SJSA1 (cell line): ENCODE data around the gene EBF3. TPM values are rescaled to one million over a fixed set of nuclear protein-coding genes. Genes with fewer than 3 reads are reported as not detected.

Source experiments
- DNase-seq, 2 experiments: peaks; one replicate each; pipeline ENCODE4 v3.0.0-alpha.2; 2015 to 2020; ENCODE audit warnings: low spot score in 2 of 2, low read depth in 1 of 2
- H3K27ac ChIP-seq: fragments of 250-450 bp; sonication (Bioruptor Pico); 2 replicates; pipeline ENCODE4 v1.5.1; 2020; ENCODE audit warnings: mild to moderate bottlenecking, moderate library complexity
- H3K27me3 ChIP-seq: fragments of 250-450 bp; sonication (Bioruptor Pico); replicated peaks from 2 replicates; pipeline ENCODE4 v1.5.1; 2020; ENCODE audit warnings: mild to moderate bottlenecking, moderate library complexity
- H3K36me3 ChIP-seq: fragments of 250-450 bp; sonication (Bioruptor Pico); 2 replicates; pipeline ENCODE4 v1.5.1; 2020; ENCODE audit warnings: mild to moderate bottlenecking
- H3K4me1 ChIP-seq: fragments of 250-450 bp; sonication (Bioruptor Pico); replicated peaks from 2 replicates; pipeline ENCODE4 v1.6.1; 2021; ENCODE audit warnings: mild to moderate bottlenecking
- H3K4me3 ChIP-seq: fragments of 250-450 bp; sonication (Bioruptor Pico); 2 replicates; pipeline ENCODE4 v1.5.1; 2020; ENCODE audit warnings: mild to moderate bottlenecking
- H3K9me3 ChIP-seq: fragments of 250-450 bp; sonication (Bioruptor Pico); replicated peaks from 2 replicates; pipeline ENCODE4 v1.5.1; 2020; ENCODE audit warnings: mild to moderate bottlenecking
- total RNA-seq: library from RNA; depleted of rRNA; stranded (reverse); fragments of >200 nt; shearing (Covaris generic); gene quantifications from 2 replicates; pipeline ENCODE4 v1.2.3, GENCODE V29; 2014

EBF3 gene
- total RNA-seq, 1 experiment from 2014 or later: not detected

- Histone ChIP-seq H3K4me1 (no peaks in the 10 kb centered on the region), H3K4me3 (no peak overlapping the region), H3K36me3 (no peaks in the 10 kb centered on the region), H3K27me3 (no peaks in the 10 kb centered on the region), H3K9me3 (no peaks in the 10 kb centered on the region), H3K27ac (no peak overlapping the region)
- DNase-seq: no peak
Observed at GRCh38 chr10:129951101-129951969, 12.7 kb downstream of the EBF3 start.

- H3K27ac ChIP-seq: no peak overlapping the region
- H3K4me1 ChIP-seq: no peaks in the 10 kb centered on the region
Observed at GRCh38 chr10:129950676-129951075, 13.4 kb downstream of the EBF3 start.

DNA sequence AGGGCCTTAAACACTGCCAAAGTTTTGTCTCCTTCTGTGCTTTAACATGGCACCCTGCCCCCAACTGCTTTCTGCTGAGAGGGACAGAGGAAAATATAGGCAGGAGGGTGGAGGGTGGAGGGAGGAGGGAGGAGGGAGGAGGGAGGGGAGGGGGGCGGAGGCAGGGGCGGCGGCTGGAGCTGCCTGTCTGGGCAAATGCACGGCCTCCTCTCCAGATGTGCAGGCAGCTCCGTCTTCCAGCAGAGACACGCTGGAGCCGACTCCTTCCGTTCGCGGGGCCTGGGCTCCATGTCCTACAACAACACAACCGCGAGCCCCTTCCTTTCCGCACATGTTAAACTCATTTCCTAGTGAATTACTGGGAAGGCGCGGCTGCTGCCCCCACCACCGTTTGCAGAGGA lies 14.2 kb downstream of the EBF3 start:
- Histone ChIP-seq H3K27me3 (no peaks in the 10 kb centered on the region), H3K36me3 (no peaks in the 10 kb centered on the region), H3K27ac (no peak overlapping the region), H3K9me3 (no peaks in the 10 kb centered on the region), H3K4me3 (no peak overlapping the region), H3K4me1 (no peaks in the 10 kb centered on the region)
- no peak for DNase-seq

More at GRCh38 chr10:129950676-129951075, 13.4 kb downstream of the EBF3 start:
- Histone ChIP-seq H3K9me3 (no peaks in the 10 kb centered on the region), H3K36me3 (no peaks in the 10 kb centered on the region), H3K4me3 (no peak overlapping the region), H3K27me3 (no peaks in the 10 kb centered on the region)
- no peak for DNase-seq

GRCh38 chr10:129949411-129949810 lies 14.7 kb downstream of the EBF3 start:
- Histone ChIP-seq H3K9me3 (no peaks in the 10 kb centered on the region), H3K4me3 (no peak overlapping the region), H3K27me3 (no peaks in the 10 kb centered on the region), H3K4me1 (no peaks in the 10 kb centered on the region), H3K27ac (no peak overlapping the region), H3K36me3 (no peaks in the 10 kb centered on the region)
- DNase-seq: no peak

DNA sequence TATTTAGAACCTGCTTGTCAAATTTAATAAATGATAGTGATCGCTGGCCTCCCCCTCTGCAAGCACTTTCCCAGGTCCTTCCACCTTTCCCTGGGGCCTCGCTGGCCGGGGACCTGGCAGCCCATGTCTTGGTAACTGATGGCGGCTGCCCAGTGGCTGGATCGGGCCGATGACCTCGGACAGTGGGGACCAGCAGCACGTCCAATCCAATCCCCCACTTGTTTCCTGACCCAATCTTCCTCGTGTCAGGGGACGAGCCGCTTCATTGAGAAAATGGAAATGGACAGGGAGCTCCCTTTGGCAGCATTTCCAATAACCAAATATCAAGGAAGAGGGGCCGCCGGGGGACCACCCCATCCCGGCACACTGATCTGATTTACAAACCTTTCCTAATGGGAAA lies 17.2 kb downstream of the EBF3 start:
- Histone ChIP-seq H3K36me3 (no peaks in the 10 kb centered on the region), H3K27me3 (no peaks in the 10 kb centered on the region), H3K4me3 (no peak overlapping the region), H3K27ac (no peak overlapping the region), H3K9me3 (no peaks in the 10 kb centered on the region), H3K4me1 (no peaks in the 10 kb centered on the region)
- no peak for DNase-seq

- Histone ChIP-seq H3K4me1 (no peaks in the 10 kb centered on the region), H3K4me3 (no peak overlapping the region), H3K27me3 (no peaks in the 10 kb centered on the region), H3K27ac (no peak overlapping the region), H3K36me3 (no peaks in the 10 kb centered on the region), H3K9me3 (no peaks in the 10 kb centered on the region)
- no peak for DNase-seq
Observed at GRCh38 chr10:129945941-129946760, 17.9 kb downstream of the EBF3 start.

- H3K27me3 ChIP-seq: no peaks in the 10 kb centered on the region
- no peaks in the 10 kb centered on the region; the same call in 1 of the 2 replicates for H3K9me3 ChIP-seq
- no peaks in the 10 kb centered on the region for H3K4me1 ChIP-seq
- no peaks in the 10 kb centered on the region for H3K36me3 ChIP-seq
- DNase-seq: no peak
- H3K4me3 ChIP-seq: no peak overlapping the region
- H3K27ac ChIP-seq: no peak overlapping the region
Observed at GRCh38 chr10:129945526-129945925, 18.5 kb downstream of the EBF3 start.

- H3K9me3 ChIP-seq: no peaks in the 10 kb centered on the region; the same call in 1 of the 2 replicates
- H3K27me3 ChIP-seq: no peaks in the 10 kb centered on the region
- no peak overlapping the region for H3K4me3 ChIP-seq
- no peaks in the 10 kb centered on the region for H3K4me1 ChIP-seq
- DNase-seq: no peak
- H3K36me3 ChIP-seq: no peaks in the 10 kb centered on the region
- no peak overlapping the region for H3K27ac ChIP-seq
Observed at GRCh38 chr10:129945064-129945463, 19.0 kb downstream of the EBF3 start.

DNA sequence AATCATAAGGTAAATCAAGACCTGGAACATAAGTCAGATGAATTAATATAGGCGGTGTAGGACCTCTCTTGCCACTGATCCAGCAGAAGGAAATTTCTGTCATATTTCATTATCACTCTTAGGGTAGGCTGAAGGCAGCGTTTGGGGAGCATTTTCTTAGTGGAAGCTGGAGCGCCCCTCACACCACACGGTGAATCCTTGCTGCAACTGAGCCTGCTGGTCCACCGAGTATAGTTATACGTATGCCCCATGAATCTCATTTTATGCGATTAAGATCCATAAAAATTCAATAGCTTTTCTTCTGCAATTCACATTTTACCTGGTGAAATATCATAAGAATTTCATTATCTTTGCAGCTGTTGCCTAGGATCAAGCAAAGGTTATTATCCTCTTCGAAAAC lies 19.6 kb downstream of the EBF3 start:
- H3K27ac ChIP-seq: no peak overlapping the region
- H3K27me3 ChIP-seq: no peaks in the 10 kb centered on the region
- no peaks in the 10 kb centered on the region; the same call in 1 of the 2 replicates for H3K9me3 ChIP-seq
- no peak for DNase-seq
- no peaks in the 10 kb centered on the region for H3K36me3 ChIP-seq
- no peak overlapping the region for H3K4me3 ChIP-seq
- H3K4me1 ChIP-seq: no peaks in the 10 kb centered on the region

GRCh38 chr10:129942936-129943715 lies 20.9 kb downstream of the EBF3 start:
- Histone ChIP-seq H3K4me3 (no peak overlapping the region), H3K4me1 (no peaks in the 10 kb centered on the region), H3K27ac (no peak overlapping the region), H3K36me3 (no peaks in the 10 kb centered on the region), H3K27me3 (no peaks in the 10 kb centered on the region), H3K9me3 (no peaks in the 10 kb centered on the region; the same call in 1 of the 2 replicates)
- no peak for DNase-seq

DNA sequence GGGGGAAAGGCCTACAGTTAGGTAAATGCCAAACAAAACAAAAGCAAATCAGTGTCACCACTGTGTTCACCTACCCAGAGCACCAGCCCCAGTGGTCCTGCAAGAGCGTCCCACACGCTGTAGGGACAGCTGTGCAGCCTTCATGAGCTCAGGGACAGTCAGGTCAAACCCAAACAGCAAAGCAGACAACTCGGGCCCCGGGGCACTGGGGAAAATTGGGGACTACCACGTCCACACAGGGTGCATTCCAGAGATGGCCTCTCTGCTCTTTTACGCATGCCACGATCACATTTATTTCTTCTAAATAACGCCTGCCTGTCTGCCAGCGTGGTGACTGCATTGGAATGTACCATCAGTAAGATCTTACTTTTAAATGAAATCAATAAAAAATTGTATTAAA lies 21.7 kb downstream of the EBF3 start:
- no peak for DNase-seq
- H3K4me1 ChIP-seq: no peaks in the 10 kb centered on the region
- H3K36me3 ChIP-seq: no peaks in the 10 kb centered on the region
- no peaks in the 10 kb centered on the region for H3K27me3 ChIP-seq
- no peaks in the 10 kb centered on the region; the same call in 1 of the 2 replicates for H3K9me3 ChIP-seq
- H3K4me3 ChIP-seq: no peak overlapping the region
- H3K27ac ChIP-seq: no peak overlapping the region

- no peak overlapping the region for H3K27ac ChIP-seq
- no peak overlapping the region for H3K4me3 ChIP-seq
- H3K9me3 ChIP-seq: no peaks in the 10 kb centered on the region; the same call in 1 of the 2 replicates
- H3K4me1 ChIP-seq: no peaks in the 10 kb centered on the region
- H3K27me3 ChIP-seq: no peaks in the 10 kb centered on the region
- no peak for DNase-seq
- H3K36me3 ChIP-seq: no peaks in the 10 kb centered on the region
Observed at GRCh38 chr10:129942019-129942277, 22.1 kb downstream of the EBF3 start.

- H3K27ac ChIP-seq: no peak overlapping the region
- no peak for DNase-seq
Observed at GRCh38 chr10:129941199-129942018, 22.7 kb downstream of the EBF3 start.

More at GRCh38 chr10:129941199-129942018, 22.7 kb downstream of the EBF3 start:
- H3K9me3 ChIP-seq: no peaks in the 10 kb centered on the region; the same call in 1 of the 2 replicates
- no peak overlapping the region for H3K4me3 ChIP-seq
- no peaks in the 10 kb centered on the region for H3K27me3 ChIP-seq
- H3K4me1 ChIP-seq: no peaks in the 10 kb centered on the region
- H3K36me3 ChIP-seq: no peaks in the 10 kb centered on the region
